ENCODE measurements around the gene NKX2-3.
A peak's percentile ranks its signal among the peaks of the same experiment; 100 is the strongest.

NKX2-3 gene

DNA sequence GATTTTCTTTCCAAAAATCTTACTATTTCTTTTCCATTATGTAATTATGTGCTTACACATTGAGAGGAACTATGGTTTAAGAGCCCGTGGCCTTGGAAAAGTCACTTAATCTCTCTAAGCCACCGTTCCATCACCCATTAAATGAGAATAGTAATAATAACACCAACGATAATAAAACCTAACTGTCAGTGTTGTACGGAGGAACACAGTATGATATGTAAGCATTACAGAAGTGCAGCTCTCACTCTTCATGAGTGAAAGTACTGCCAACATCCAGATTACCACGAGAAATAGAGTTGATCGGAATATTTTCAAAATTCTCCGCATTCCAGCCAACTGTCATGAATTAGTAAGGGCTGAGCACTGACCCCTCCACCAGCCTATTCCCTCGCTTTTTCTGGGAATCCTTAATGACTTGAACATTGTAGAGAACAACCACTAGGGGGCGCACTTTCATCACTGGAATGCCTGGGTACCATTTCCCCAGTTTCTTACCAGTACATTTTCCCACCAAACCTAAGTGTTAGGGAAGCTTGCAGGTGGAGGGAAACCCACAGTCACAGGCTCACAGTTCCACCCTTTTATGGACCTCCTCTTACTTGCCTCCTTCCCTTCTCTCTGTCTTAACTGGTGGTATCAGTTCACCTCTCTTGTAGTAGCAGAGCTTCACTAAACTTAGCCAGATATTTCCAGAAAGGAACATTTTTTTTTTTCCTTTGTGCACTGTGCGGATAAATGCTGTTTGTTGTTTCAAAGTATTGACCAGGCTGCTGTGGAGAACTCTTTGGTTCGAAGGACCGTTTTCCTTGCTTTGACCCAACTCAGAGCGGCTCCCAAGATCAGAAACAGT lies 27.8 kb downstream of the NKX2-3 start:
- TF ChIP-seq ZNF600 (tag by site-specific recombination; IDR thresholded peaks at IDR 0.05) = peak; percentile 56; the same call in 1 of the 2 replicates
- TF ChIP-seq, protein P1, sequence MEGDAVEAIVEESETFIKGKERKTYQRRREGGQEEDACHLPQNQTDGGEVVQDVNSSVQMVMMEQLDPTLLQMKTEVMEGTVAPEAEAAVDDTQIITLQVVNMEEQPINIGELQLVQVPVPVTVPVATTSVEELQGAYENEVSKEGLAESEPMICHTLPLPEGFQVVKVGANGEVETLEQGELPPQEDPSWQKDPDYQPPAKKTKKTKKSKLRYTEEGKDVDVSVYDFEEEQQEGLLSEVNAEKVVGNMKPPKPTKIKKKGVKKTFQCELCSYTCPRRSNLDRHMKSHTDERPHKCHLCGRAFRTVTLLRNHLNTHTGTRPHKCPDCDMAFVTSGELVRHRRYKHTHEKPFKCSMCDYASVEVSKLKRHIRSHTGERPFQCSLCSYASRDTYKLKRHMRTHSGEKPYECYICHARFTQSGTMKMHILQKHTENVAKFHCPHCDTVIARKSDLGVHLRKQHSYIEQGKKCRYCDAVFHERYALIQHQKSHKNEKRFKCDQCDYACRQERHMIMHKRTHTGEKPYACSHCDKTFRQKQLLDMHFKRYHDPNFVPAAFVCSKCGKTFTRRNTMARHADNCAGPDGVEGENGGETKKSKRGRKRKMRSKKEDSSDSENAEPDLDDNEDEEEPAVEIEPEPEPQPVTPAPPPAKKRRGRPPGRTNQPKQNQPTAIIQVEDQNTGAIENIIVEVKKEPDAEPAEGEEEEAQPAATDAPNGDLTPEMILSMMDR (tag by site-specific recombination; IDR thresholded peaks at IDR 0.05) = peak; percentile 56
- TF ChIP-seq ZBTB17 (tag by site-specific recombination; IDR thresholded peaks at IDR 0.05) = peak; percentile 63; the same call in 1 of the 2 replicates
- no peak for TF ChIP-seq ZNF791 (tag by site-specific recombination; IDR thresholded peaks at IDR 0.05)
- no peak for TF ChIP-seq ZNF561 (tag by site-specific recombination; IDR thresholded peaks at IDR 0.05; ENCODE audit: borderline replicate concordance)
- no peak for TF ChIP-seq ZNF830 (tag by site-specific recombination; IDR thresholded peaks at IDR 0.05; ENCODE audit: low read depth)
- 0 out of 2 replicates have a peak, but pooled peaks have one; percentile 36 for TF ChIP-seq ZNF366 (tag by site-specific recombination; conservative IDR thresholded peaks at IDR 0.05)
- TF ChIP-seq IKZF3 (tag by site-specific recombination; IDR thresholded peaks at IDR 0.05) = peak; percentile 85
- TF ChIP-seq, protein P2, sequence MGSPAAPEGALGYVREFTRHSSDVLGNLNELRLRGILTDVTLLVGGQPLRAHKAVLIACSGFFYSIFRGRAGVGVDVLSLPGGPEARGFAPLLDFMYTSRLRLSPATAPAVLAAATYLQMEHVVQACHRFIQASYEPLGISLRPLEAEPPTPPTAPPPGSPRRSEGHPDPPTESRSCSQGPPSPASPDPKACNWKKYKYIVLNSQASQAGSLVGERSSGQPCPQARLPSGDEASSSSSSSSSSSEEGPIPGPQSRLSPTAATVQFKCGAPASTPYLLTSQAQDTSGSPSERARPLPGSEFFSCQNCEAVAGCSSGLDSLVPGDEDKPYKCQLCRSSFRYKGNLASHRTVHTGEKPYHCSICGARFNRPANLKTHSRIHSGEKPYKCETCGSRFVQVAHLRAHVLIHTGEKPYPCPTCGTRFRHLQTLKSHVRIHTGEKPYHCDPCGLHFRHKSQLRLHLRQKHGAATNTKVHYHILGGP (tag by site-specific recombination; IDR thresholded peaks at IDR 0.05) = no peak
- TF ChIP-seq ZNF280D (tag by site-specific recombination; IDR thresholded peaks at IDR 0.05) = no peak
- peak; percentile 89 for TF ChIP-seq ZNF654 (tag by site-specific recombination; IDR thresholded peaks at IDR 0.05; ENCODE audit: low read depth)
- TF ChIP-seq ZBTB49 (tag by site-specific recombination; IDR thresholded peaks at IDR 0.05; ENCODE audit: low read depth) = no peak
- no peak for TF ChIP-seq ZNF664 (tag by site-specific recombination; IDR thresholded peaks at IDR 0.05)
- TF ChIP-seq ZNF645 (tag by site-specific recombination; IDR thresholded peaks at IDR 0.05) = no peak
- TF ChIP-seq ZBTB10 (tag by site-specific recombination; IDR thresholded peaks at IDR 0.05) = no peak
- no peak for TF ChIP-seq EGR2 (tag by site-specific recombination; IDR thresholded peaks at IDR 0.05; ENCODE audit: low read depth)
- H3K4me3 ChIP-seq (ENCODE audit: low read depth, low read length) = no peak overlapping the region
- ChIA-PET POLR2A (no interaction called here), CTCF (interaction anchor here (0.6 to 9.2 kb wide), 53 partner anchors 9 to 1802 kb away, joined by 3 to 98 read pairs (median 5); no protein-coding TSS in a partner anchor)
- no peaks in the 10 kb centered on the region for H3K36me3 ChIP-seq (ENCODE audit: control insufficient read depth in 2 of 2, insufficient read depth in 1 of 2, low read length in 2 of 2)
- H3K9me3 ChIP-seq (ENCODE audit: control insufficient read depth, insufficient read depth, low read depth, low read length) = no peaks in the 10 kb centered on the region
- H3K27ac ChIP-seq (ENCODE audit: extremely low read depth, low read depth, low read length) = no peak overlapping the region
- peaks cover 5% of the 10 kb centered on the region for H3K4me1 ChIP-seq (ENCODE audit: control insufficient read depth, insufficient read depth, low read length)
